IPS-NIHi11 (cell line): ENCODE data around the gene MAGEC3.

Experiments used
- DNase-seq: peaks from one replicate; pipeline ENCODE4 v3.0.0; 2012; ENCODE audit warnings: mixed read lengths, low spot score

The MAGEC3 gene

GRCh38 chrX:141947350-141947749 is 109.2 kb downstream of the MAGEC3 start:
- DNase-seq, result no peak
